Suprapubic skin (tissue), 4 donors: ENCODE data around the gene ATRN. TPM values are rescaled to one million over a fixed set of nuclear protein-coding genes. Genes with fewer than 3 reads are reported as not detected.

ENCODE experiments used
- DNase-seq, 2 donors: peaks; one replicate each; pipeline ENCODE4 v3.0.0-alpha.2; 2019; ENCODE audit warnings: low spot score in 2 of 2
- H3K27ac ChIP-seq: fragments of 200-600 bp; sonication (generic); one replicate; pipeline ENCODE4 v1.5.1; 2019
- H3K27me3 ChIP-seq: fragments of 200-600 bp; sonication (generic); one replicate; pipeline ENCODE4 v1.5.1; 2019
- H3K36me3 ChIP-seq: fragments of 200-600 bp; sonication (generic); one replicate; pipeline ENCODE4 v1.5.1; 2019
- H3K4me1 ChIP-seq: fragments of 200-600 bp; sonication (generic); one replicate; pipeline ENCODE4 v1.5.1; 2019
- H3K4me3 ChIP-seq: fragments of 200-600 bp; sonication (generic); one replicate; pipeline ENCODE4 v1.5.1; 2019; ENCODE audit warnings: mild to moderate bottlenecking
- H3K9me3 ChIP-seq: fragments of 200-600 bp; sonication (generic); one replicate; pipeline ENCODE4 v1.5.1; 2019
- CTCF ChIP-seq, 2 donors: fragments of 200-600 bp in 1 of 2; fragments of 450-650 bp in 1 of 2; sonication (generic) in 1 of 2; IDR thresholded peaks; one replicate each; pipeline ENCODE4 v1.5.1; 2016 to 2019; ENCODE audit warnings: antibody characterized with exemption in 2 of 2, mild to moderate bottlenecking in 1 of 2, moderate library complexity in 1 of 2
- EP300 ChIP-seq: sonication (generic); formaldehyde crosslinking; IDR thresholded peaks from one replicate; pipeline ENCODE4 v1.6.1; 2017; ENCODE audit warnings: antibody characterized with exemption
- POLR2A ChIP-seq, 2 donors: fragments of 450-650 bp; IDR thresholded peaks; one replicate each; pipeline ENCODE4 v1.6.1; 2017; ENCODE audit warnings: antibody characterized with exemption in 2 of 2, mild to moderate bottlenecking in 2 of 2, moderate library complexity in 2 of 2
- POLR2AphosphoS5 ChIP-seq, 3 donors: sonication (generic); formaldehyde crosslinking; IDR thresholded peaks; one replicate each; pipeline ENCODE4 v1.6.1; 2017; ENCODE audit warnings: antibody characterized with exemption in 3 of 3
- WGBS: methylation state at CpG from one replicate; pipeline ENCODE4 v1.1.5; 2018; 5-methylcytosine and 5-hydroxymethylcytosine counted together
- total RNA-seq, 4 donors: library from RNA; depleted of rRNA; stranded (reverse); fragments of >200 nt; gene quantifications; one replicate each; pipeline ENCODE4 v1.1.0, GENCODE V29; 2016

ATRN gene
- total RNA-seq, 4 donors from 2014 or later, result 23.3 to 39.1 (median 28.3) TPM

GRCh38 chr20:3456648-3457047, 14.2 kb upstream of the ATRN start:
- no peak overlapping the region for H3K27ac ChIP-seq
- 56% methylated on average over 4 of the region's 4 CpGs for WGBS
- H3K36me3 ChIP-seq, result no peaks in the 10 kb centered on the region
- TF ChIP-seq EP300 (no peak), POLR2AphosphoS5 (IDR thresholded peaks at IDR 0.05) (no peak), POLR2A (IDR thresholded peaks at IDR 0.05) (no peak), CTCF (IDR thresholded peaks at IDR 0.05) (no peak)
- DNase-seq, result no peak
- H3K9me3 ChIP-seq, result no peaks in the 10 kb centered on the region
- no peaks in the 10 kb centered on the region for H3K27me3 ChIP-seq
- no peaks in the 10 kb centered on the region for H3K4me1 ChIP-seq
- H3K4me3 ChIP-seq, result no peak overlapping the region

GRCh38 chr20:3459881-3460307, 10.9 kb upstream of the ATRN start:
- DNase-seq, result no peak
- WGBS, result 100% methylated on average over 1 of the region's 1 CpG
- H3K27ac ChIP-seq, result no peak overlapping the region

GRCh38 chr20:3461211-3461771, 9.5 kb upstream of the ATRN start:
- DNase-seq, result no peak
- Histone ChIP-seq H3K36me3 (no peaks in the 10 kb centered on the region), H3K4me3 (no peak overlapping the region), H3K4me1 (no peaks in the 10 kb centered on the region), H3K27ac (no peak overlapping the region), H3K9me3 (no peaks in the 10 kb centered on the region), H3K27me3 (no peaks in the 10 kb centered on the region)
- TF ChIP-seq POLR2A (IDR thresholded peaks at IDR 0.05), result no peak
- no peak for TF ChIP-seq CTCF (IDR thresholded peaks at IDR 0.05)
- TF ChIP-seq POLR2AphosphoS5 (IDR thresholded peaks at IDR 0.05), result no peak
- TF ChIP-seq EP300, result no peak
- 38% methylated on average over 12 of the region's 12 CpGs for WGBS

More at GRCh38 chr20:3459881-3460307, 10.9 kb upstream of the ATRN start:
- Histone ChIP-seq H3K27me3 (no peaks in the 10 kb centered on the region), H3K4me1 (no peaks in the 10 kb centered on the region), H3K36me3 (no peaks in the 10 kb centered on the region), H3K4me3 (no peak overlapping the region), H3K9me3 (no peaks in the 10 kb centered on the region)
- TF ChIP-seq CTCF (IDR thresholded peaks at IDR 0.05) (no peak), POLR2A (IDR thresholded peaks at IDR 0.05) (no peak), EP300 (no peak), POLR2AphosphoS5 (IDR thresholded peaks at IDR 0.05) (no peak)

DNA sequence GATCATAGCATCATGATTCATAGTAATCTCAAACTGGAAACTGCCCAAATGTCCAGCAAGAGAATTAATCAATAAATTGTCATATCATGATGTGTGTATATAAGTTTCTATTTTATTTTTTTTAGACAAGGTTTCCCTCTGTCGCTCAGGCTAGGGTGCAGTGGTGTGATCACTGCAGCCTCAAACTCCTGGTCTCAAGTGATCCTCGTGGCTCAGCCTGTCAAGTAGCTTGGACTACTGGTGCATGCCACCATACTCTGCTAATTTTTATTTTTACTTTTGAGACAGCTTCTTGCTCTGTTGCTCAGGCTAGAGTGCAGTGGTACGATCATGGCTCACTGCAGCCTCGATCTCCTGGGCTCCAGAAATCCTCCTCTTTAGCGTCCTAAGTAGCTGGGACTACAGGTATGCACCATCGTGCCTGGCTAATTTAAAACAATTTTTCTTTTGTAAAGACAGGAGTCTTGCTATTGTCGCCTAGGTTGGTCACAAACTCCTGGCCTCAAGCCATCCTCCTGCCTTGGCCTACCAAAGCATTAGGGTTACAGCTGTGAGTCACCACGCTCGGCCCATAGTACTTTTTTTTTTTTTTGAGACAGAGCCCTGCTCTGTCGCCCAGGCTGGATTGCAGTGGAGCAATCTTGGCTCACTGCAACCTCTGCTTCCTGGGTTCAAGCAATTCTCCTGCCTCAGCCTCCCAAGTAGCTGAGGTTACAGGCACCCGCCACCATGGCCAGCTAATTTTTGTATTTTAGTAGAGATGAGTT, 8.7 kb upstream of the ATRN start:
- no peak overlapping the region for H3K4me3 ChIP-seq
- no peaks in the 10 kb centered on the region for H3K4me1 ChIP-seq
- no peaks in the 10 kb centered on the region for H3K9me3 ChIP-seq
- TF ChIP-seq CTCF (IDR thresholded peaks at IDR 0.05), result no peak
- TF ChIP-seq POLR2A (IDR thresholded peaks at IDR 0.05), result no peak
- TF ChIP-seq POLR2AphosphoS5 (IDR thresholded peaks at IDR 0.05), result no peak
- no peak for TF ChIP-seq EP300
- WGBS, result 88% methylated on average over 11 of the region's 11 CpGs
- no peaks in the 10 kb centered on the region for H3K36me3 ChIP-seq
- no peaks in the 10 kb centered on the region for H3K27me3 ChIP-seq
- no peak for DNase-seq
- no peak overlapping the region for H3K27ac ChIP-seq

GRCh38 chr20:3464166-3464565, 6.7 kb upstream of the ATRN start:
- no peaks in the 10 kb centered on the region for H3K36me3 ChIP-seq
- H3K4me3 ChIP-seq, result no peak overlapping the region
- WGBS, result 70% methylated on average over 4 of the region's 4 CpGs
- H3K27me3 ChIP-seq, result no peaks in the 10 kb centered on the region
- no peaks in the 10 kb centered on the region for H3K9me3 ChIP-seq
- no peak for DNase-seq
- H3K4me1 ChIP-seq, result no peaks in the 10 kb centered on the region
- TF ChIP-seq EP300, result no peak
- no peak for TF ChIP-seq POLR2A (IDR thresholded peaks at IDR 0.05)
- TF ChIP-seq POLR2AphosphoS5 (IDR thresholded peaks at IDR 0.05), result no peak
- no peak for TF ChIP-seq CTCF (IDR thresholded peaks at IDR 0.05)
- no peak overlapping the region for H3K27ac ChIP-seq
